WTC11 (cell line): ENCODE measurements around the gene VRTN.

Source experiments
- ELF4 ChIP-seq: sonication (generic); formaldehyde crosslinking; IDR thresholded peaks from 2 replicates; pipeline ENCODE4 v1.8.1; 2022; ENCODE audit warnings: low read depth, mild to moderate bottlenecking, moderate library complexity, missing genetic modification reagents
- TCF7 ChIP-seq: sonication (generic); formaldehyde crosslinking; IDR thresholded peaks from 2 replicates; pipeline ENCODE4 v1.8.0; 2022; ENCODE audit warnings: mild to moderate bottlenecking, low read depth, missing genetic modification reagents, moderate library complexity
- ZNF121 ChIP-seq: sonication (generic); formaldehyde crosslinking; IDR thresholded peaks from 2 replicates; pipeline ENCODE4 v1.8.0; 2023; ENCODE audit warnings: missing genetic modification reagents
- ZNF138 ChIP-seq: sonication (generic); formaldehyde crosslinking; conservative IDR thresholded peaks from 2 replicates; pipeline ENCODE4 v1.8.1; 2022; ENCODE audit warnings: mild to moderate bottlenecking, moderate library complexity, missing genetic modification reagents
- TF ChIP-seq, protein P1 (sequence below): fragments of 200-600 bp; IDR thresholded peaks from 2 replicates; pipeline ENCODE4 v1.8.0; 2022; ENCODE audit warnings: antibody characterized with exemption

DNA sequence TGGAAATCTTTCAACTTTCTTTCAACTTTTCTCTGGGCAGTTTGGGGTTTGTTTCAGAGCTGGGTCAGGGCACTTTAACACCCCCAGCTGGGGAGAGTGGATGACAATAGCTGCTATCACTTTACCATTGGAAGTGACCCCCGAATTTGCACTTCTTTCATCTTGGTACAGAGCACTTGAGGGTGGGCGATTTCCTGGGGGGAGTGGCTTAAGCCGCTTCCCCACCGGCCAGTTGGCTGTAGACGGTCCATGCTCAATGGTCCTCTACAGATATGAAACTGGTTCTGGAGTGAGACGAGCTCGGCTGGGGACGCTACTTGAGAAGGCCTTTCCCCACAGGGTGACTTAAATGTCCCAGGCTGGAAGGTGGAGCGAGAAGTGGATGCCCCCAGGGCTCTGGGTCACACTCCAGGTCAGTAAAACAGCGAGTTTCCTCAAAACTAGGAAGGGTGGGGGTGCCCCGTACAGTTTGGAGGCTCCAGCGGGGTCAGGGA lies at the start of gene VRTN:
- TF ChIP-seq ELF4 (CRISPR knock-in tag) (no peak), ZNF138 (CRISPR knock-in tag) (no peak), TCF7 (CRISPR knock-in tag) (no peak), ZNF121 (CRISPR knock-in tag) (no peak)
- TF ChIP-seq, protein P1, sequence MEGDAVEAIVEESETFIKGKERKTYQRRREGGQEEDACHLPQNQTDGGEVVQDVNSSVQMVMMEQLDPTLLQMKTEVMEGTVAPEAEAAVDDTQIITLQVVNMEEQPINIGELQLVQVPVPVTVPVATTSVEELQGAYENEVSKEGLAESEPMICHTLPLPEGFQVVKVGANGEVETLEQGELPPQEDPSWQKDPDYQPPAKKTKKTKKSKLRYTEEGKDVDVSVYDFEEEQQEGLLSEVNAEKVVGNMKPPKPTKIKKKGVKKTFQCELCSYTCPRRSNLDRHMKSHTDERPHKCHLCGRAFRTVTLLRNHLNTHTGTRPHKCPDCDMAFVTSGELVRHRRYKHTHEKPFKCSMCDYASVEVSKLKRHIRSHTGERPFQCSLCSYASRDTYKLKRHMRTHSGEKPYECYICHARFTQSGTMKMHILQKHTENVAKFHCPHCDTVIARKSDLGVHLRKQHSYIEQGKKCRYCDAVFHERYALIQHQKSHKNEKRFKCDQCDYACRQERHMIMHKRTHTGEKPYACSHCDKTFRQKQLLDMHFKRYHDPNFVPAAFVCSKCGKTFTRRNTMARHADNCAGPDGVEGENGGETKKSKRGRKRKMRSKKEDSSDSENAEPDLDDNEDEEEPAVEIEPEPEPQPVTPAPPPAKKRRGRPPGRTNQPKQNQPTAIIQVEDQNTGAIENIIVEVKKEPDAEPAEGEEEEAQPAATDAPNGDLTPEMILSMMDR = no peak
